HG03342 (cell line): ENCODE results near the gene SNAP91.
"Not testable (repeated sequence)": the region's sequence is repeated elsewhere in the genome, so short reads cannot be mapped to it uniquely, and the experiment has no call there.

Source experiments
- ATAC-seq: cut with Tn5 transposase; IDR thresholded peaks from one replicate; pipeline ENCODE4 v1.9.1; 2021; ENCODE audit warnings: mild to moderate bottlenecking, moderate library complexity; ENCODE audit not compliant: unreplicated experiment

Gene SNAP91

DNA sequence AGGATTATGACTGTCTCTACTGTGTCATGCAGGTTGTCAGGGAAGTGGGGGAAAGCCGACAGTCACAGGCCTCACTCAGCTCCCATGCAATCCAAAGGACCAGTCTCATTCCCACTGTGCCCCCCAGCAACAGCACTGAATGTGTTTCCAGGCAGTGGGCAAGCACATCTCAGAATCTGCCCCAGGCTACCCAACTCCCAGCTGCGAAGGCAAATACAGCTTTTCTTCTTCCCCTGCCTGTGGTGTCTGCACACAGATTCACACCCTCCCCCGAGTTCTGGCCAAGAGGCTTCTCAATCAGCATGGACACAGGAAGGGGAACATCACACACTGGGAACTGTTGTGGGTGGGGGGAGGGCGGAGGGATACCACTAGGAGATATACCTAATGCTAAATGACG lies 75.3 kb downstream of the SNAP91 start:
- no peak for ATAC-seq

DNA sequence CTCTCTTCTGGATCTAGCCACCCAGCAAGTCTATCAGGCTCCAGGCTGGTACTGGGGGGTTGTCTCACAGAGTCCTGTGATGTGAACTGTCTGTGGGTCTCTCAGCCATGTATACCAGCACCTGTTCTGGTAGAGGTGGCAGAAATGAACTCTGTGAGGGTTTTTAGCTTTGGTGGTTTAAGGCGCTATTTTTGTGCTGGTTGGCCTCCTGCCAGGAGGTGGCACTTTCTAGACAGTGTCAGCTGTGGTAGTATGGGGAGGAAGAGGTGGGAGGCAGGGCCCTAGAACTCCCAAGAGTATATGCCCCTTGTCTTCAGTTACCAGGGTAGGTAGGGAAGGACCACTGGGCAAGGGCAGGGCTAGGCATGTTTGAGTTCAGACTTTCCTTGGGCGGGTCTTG lies 75.8 kb downstream of the SNAP91 start:
- no peak for ATAC-seq

DNA sequence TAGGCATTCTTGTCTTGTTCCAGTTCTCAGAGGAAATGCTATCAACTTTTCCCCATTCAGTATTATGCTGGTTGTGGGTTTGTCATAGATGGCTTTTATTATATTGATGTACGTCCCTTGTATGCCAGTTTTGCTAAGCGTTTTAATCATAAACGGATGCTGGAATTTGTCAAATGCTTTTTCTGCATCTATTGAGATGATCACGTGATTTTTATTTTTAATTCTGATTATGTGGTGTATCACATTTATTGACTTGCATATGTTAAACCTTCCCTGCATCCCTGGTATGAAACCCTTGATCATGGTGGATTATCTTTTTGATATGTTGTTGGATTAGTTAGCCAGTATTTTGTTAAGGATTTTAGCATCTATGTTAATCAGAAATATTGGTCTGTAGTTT lies 79.0 kb downstream of the SNAP91 start:
- not testable (repeated sequence) for ATAC-seq

DNA sequence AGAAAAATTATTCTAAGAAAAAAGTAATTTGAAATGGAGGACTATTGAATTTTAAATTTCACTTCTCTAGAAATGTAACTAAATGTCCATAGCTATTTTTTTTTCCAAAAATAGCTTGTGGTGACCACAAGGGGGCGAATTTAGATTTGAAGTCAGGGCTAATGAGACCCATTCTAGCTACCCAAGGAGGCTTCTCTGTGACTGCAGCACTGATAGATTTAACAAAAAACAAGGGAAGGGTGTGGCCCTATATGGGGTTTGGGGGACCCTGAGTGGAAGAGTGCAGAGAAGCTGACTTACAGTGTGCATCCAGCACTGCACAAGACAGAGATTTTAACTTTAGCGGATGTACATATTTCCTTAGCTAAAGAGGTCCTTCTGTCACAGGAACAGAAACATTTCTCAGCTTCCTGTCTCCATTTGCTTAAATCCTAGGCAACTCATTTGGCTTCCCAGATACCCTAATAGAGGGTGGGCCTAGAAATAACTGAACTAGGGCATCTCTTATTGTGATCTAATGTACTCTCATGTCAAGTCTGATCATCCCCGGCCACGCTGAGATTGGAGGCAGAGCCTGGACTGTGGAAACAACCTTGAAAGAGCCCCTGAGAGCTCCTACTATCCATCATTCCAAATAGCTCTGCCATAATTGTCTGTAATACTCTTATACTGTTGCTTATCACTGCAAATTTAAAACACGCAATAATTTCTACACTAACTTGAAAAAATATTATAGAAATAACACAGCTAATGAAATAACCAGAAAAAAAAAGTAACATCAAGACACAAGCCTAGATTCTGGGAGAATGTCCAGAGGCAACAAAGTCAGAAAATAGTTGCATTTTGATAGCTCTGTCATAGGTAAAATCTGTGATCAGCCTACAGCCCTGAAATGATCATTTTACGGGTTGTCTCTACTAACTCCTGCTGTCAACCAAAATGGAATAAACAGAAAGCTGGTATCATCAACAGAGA lies 93.6 kb downstream of the SNAP91 start:
- peak; percentile 74 for ATAC-seq

DNA sequence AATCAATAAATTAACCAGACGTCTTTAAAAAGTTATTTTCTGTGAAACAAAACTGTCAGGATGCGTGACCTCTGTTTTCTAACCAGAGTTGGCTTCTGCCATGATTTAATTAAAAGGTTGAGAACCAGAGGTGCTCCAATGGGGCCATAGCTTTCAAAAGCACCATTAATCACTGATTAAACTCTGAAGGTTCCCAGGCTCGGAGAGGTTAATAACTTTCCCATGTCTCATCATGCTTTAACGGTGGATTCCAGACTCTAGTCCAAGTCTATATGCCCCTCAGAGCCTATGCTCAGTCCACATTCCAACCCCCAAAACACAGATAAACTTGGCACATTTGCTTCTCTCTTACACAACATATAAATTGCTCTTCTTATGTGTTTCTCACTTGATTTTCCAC lies 95.5 kb downstream of the SNAP91 start:
- ATAC-seq, result no peak

DNA sequence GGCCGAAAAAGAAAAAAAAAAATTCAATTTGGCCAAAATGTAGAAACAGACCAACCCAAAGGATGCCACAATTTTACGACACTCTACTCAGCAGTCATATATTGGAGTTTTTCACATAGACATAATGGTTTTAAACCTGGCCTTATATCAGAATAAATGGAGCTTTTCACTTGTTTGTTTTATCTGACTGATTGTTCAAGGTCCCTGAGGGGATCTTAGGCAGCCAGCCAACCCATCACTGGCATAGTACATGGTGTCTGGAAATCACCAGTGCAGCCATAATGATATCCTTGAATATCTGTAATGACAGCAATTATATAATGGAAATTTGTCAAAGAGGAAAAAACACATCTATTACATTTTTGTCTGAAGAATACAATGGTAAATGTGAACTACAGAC lies 99.7 kb downstream of the SNAP91 start:
- no peak for ATAC-seq

DNA sequence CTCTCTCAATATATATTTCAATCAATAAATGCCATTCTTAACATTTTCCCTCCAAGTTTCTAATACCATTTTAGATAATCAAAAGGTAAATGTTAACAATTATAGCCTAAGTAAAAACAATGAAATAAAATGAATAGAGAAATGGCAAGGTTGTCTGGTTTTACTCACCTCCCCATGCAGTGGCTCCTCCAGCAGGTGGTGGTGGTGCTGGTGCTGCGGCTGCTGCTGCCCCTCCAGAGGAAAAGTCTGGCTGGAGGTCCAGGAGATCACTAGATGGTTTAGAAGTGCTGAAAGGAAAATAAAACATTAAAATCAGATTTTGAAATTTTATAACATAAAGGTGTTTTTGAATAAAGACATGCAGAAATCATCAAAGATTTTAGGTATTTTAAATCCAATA lies 103.4 kb downstream of the SNAP91 start:
- no peak for ATAC-seq

DNA sequence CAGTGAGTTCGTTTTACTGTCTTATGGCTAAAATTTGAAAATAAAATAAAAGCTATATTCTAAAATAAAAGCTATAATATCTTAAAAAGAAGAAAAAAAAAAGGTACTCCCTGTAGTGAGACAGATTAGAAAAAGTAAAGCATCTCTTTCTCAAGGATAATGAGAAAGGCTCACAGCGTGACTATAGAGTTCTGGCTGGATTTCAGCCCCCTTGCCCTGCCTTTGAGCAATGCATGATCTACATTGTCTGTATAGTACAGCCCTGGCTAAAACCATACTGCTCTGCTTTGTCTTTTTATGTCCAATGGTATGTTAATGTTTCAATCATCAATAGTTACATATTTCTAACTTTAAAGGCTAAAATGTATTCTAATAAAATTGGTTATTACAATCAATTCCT lies 105.3 kb downstream of the SNAP91 start:
- ATAC-seq, result no peak

DNA sequence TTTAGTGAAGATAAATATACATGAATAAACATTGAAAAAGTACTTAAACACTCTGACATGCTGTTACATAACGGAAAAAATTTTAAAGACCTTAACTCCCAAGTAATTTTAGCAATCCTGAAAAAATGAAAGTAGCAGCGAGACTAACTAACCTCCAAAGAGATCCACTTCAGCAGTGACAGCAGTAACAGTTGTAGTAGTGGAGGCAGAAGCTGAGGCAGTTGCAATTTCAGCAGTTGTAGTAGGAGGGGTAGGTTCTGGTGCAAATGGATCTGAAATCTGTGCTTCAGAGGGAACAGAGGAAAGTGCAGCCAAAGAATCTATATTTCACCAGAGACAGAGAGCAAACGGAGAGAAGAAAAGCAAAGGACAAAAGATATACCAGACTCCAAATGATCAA lies 107.8 kb downstream of the SNAP91 start:
- ATAC-seq, result no peak

DNA sequence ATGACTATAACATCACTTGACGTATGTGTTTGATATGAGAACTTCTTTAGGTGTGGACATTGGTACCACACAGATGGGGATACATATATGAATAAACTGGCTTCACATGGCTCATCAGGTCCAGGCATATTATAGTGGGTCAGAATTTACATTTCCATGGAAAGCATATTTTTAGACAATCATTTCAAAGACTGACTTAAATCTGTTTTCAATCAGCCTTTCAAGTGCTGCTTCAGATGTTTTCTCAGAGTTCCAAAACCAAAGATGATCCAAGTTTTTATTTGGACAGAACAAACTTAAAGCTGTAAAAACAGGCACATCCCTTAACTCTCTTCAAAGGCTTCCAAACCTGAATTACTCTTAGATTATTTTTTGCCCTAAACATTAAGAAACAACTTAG lies 108.4 kb downstream of the SNAP91 start:
- ATAC-seq, result no peak

DNA sequence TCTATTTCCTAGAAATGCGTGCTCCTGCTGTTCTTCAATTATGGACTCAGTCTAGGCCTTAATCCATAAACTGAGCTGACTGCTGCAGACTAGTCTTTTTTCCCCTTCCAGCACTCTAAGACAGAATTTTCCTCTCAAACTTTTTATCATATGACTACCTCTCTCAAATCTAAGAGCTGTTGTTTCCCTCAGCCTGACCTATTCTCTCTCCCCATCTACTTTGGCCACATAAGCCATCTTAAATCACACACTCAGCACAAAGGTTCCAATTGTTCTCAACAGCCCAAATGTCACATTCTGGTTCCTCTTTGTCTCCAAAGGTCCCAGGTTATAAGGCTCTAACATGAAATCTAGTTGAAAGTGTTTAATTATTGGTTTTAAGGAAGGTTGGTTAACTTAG lies 111.4 kb downstream of the SNAP91 start:
- ATAC-seq, result no peak

DNA sequence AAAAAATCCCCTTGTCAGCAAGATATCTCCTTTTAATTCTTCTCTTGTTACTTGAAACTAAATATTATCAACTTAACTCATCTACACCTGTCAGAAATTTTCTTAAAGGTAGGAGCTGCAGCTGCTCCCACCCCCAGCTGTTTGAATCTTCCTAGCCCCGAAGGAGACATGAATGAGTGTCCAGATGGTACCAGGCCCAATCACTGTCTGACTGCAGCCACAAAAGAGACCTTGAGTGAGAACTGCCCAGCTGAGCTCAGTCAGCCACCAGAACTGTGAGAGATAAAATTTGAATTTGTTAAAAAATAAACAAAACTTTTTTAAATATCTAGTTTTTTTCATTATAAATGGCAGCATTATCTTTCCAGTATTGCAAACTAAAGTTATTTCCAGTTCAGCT lies 111.8 kb downstream of the SNAP91 start:
- no peak for ATAC-seq

DNA sequence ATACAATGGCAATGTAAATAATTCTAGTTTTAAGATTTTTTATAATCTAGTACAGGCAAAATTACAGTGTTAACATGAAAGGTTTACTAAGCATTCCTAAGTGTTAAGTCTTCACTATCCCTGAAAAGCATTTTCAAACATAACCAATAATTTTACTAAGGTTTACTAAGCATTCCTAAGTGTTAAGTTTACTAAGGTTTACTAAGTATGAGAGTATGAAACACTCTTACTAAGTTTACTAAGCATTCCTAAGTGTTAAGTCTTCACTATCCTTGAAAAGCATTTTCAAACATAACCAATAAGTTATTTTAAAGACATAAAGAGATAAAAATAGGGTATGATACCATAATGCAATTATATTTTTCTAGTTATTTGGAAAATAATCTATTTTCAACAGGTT lies 114.0 kb downstream of the SNAP91 start:
- ATAC-seq, result no peak

DNA sequence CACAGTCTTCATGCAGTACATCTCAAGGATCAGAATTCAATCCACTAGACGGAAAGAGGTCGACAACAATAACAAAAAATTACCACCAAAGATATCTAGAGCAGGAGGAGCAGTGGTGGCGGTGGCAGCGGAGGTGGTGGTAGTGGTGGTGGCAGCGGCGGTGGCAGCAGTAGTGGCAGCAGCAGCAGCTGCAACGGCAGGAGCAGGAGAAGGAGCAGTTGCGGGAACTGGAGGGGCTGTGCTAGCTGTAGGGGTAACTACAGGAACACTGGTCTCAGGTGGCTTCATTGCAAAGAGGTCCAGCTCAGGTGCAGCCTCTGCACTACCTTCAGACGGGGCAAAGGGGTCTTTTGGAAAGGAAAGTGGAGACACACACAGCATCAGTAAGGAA lies 115.5 kb downstream of the SNAP91 start:
- no peak for ATAC-seq

DNA sequence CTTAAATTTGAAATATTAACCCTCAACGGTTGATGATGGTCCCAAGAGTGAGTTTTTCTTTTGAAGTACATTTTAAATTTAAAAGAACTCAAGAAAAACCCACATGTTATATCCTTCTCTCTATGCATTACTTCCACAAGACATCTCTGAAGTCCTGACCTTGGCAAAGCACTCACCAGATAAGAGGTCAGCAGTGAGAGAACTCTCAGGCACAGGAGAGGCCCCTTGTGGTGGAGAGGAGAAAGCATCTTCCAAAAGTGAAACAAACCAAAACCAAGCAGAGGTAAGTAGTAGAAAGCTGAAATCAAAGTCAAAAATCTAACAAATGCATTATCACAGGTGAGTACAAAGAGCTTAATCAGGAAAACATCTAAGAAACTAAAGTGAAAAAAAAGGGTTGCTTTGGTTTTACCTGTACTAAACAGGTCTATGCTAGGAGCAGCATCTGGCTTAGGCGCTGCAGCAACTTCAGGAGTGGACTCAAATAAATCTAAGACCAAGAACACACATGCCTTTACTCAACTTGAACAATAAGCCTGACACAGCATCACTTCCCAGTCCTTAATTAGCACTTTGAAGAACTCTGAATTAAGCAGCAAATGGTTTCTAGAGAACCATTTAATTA lies 116.0 kb downstream of the SNAP91 start:
- peak; percentile 96 for ATAC-seq

DNA sequence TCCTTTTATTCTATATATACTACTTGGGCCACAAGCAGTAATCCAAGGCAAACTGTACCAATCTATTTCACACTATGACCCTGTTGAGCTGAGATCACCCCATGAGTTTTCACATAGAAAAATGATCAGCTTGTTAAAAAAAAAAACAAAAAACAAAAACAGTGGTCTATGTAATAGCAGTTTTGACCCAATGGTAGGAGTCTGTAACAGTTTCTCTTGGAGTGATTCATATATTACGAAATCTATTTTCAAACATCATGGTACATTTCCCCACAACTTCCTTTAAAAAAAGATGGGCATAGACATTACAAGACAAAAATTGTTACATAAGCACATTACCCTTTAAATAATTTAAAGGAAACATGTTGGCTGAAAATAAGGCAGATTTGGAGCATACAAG lies 118.5 kb downstream of the SNAP91 start:
- ATAC-seq, result no peak

DNA sequence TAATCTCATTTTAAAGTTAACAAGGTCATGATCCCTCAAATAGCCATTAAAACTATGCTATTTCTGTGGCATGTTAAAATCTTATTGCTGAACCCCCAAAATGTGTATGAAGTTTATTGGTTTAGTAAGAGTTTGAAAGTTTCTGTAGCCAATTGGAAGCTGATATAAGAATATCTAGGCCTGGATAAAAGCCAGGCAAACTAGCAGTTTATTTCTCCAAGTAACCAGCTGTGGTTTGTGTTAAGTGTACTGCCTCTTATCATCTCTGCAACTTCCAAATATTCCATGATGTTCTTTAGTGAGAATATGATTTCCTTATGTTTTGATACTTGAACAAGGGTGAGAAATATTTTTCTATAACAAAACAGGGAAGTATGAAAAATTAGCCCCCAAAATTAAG lies 119.8 kb downstream of the SNAP91 start:
- ATAC-seq, result no peak

DNA sequence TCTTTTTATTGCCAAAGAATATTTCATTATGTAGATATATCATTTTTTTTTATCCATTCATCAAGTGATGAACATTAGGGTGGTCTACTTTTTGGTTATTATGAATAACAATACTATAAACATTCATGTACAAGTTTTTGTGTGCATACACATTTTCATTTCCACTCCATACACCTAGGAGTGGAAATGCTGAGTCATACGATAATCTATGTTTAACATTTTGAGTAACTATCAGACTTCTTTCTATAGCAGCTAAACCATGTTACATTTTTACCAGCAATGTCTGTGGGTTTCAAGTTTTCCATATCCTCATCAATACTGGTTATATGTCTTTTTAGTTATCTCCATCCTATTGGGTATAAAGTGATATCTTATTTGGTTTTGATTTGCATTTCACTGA lies 130.8 kb downstream of the SNAP91 start:
- ATAC-seq, result no peak

DNA sequence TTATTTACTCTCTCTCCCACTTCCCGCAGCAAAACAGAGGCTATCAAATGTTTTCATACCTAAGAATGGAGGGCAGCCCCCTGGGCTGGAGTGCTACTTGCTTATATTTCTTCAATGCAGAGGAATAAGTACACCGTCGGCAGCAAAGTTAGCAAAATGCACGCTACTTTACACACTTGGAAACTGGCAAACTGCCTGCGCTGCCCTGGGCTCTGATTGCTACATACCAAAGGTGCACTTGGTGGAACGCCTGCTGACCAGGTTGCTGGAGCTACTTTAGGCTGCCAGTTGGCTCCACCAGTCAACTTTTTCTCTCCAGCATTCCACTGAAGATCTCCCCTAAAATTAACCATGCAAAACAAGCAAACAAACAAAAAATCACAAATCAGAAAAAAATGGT lies 134.1 kb downstream of the SNAP91 start:
- ATAC-seq, result no peak

DNA sequence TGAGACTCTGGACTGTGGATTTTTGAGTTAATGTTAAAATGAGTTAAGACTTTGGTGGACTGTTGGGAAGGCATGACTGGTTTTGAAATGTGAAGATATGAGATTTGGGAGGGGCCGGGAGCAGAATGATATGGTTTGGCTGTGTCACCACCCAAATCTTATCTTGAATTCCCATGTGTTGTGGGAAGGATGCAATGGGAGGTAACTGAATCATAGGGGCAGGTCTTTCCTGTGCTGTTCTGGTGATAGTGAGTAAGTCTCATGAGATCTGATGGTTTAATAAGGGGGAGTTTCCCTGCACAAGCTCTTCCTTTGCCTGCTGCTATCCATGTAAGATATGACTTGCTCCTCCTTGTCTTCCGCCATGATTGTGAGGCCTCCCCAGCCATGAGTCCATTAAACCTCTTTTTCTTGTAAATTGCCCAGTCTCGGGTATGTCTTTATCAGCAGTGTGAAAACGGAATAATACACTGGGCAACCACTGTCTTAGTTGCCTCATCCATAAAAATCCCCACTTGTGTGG lies 137.2 kb downstream of the SNAP91 start:
- not testable (repeated sequence) for ATAC-seq

DNA sequence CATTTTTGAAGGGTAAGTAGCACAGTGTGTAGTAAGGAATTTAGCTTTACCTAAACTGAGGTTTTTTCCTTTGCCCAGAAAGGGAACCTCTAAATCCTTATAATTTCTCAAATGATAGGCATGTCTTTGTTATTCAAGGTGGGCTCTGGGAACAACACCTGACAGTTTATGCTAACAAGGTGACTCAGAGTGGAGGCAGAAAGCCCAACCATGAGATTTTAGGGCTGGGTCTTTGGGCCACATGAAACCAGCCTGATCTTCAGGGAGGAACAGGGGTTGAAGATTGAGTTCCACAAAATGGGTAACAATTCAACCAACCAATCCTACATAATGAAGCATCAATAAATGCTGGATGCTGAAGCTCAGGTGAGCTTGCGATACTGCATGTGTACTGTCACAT lies 149.9 kb downstream of the SNAP91 start:
- no peak for ATAC-seq

DNA sequence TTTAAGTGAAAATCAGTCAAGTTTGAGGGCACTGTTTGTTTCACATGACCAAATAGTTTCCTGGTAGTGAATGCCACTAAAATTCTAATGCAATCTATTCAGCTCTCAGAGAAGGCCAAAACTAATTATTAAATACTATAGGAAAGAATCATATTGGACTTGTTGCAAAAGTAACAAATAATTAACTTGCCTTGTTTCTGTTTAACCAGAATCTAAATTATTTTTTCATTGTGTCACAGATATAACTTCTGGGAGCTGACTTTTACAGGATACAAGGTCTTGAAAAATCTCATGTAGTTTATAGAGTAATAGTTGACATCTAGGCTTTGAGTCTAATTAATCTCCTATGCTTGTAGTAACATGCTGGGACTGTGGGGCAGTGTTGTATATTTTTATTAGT lies 152.0 kb downstream of the SNAP91 start:
- no peak for ATAC-seq
